H1 (cell line): ENCODE results near the gene NEK3.
"Not testable (repeated sequence)": the region's sequence is repeated elsewhere in the genome, so short reads cannot be mapped to it uniquely, and the experiment has no call there.

ENCODE experiments used
- CTCF ChIP-seq, 3 experiments: IDR thresholded peaks; 1 replicate in 2 of 3; 2 replicates in 1 of 3; pipeline versions ENCODE4 v1.5.1 to v1.6.1; 2011; ENCODE audit warnings: low read length in 3 of 3, mild to moderate bottlenecking in 3 of 3, inconsistent platforms in 2 of 3, low read depth in 1 of 3, moderate library complexity in 1 of 3; ENCODE audit not compliant: insufficient read depth in 1 of 3; ENCODE audit errors: control extremely low read depth in 1 of 3
- EP300 ChIP-seq, 2 experiments: IDR thresholded peaks; 1 replicate in 1 of 2; 2 replicates in 1 of 2; pipeline ENCODE4 v1.6.1; 2011 to 2012; ENCODE audit warnings: low read depth in 2 of 2, low read length in 2 of 2, mild to moderate bottlenecking in 2 of 2, borderline replicate concordance in 1 of 2, inconsistent platforms in 1 of 2, moderate library complexity in 1 of 2
- EZH2 ChIP-seq: fragments of 200-600 bp; sonication (generic); IDR thresholded peaks from 2 replicates; pipeline ENCODE4 v1.7.1; 2012; ENCODE audit warnings: low read depth, mild to moderate bottlenecking, moderate library complexity, low read length, inconsistent platforms; ENCODE audit not compliant: severe bottlenecking
- HDAC6 ChIP-seq: IDR thresholded peaks from one replicate; pipeline ENCODE4 v1.7.1; 2012; ENCODE audit warnings: low read depth, mild to moderate bottlenecking, inconsistent platforms, low read length, moderate library complexity
- POLR2A ChIP-seq, 2 experiments: IDR thresholded peaks; 1 replicate in 1 of 2; 2 replicates in 1 of 2; pipeline ENCODE4 v1.6.1; 2011; ENCODE audit warnings: low read depth in 2 of 2, low read length in 2 of 2, mild to moderate bottlenecking in 2 of 2; ENCODE audit errors: control extremely low read depth in 1 of 2
- RAD21 ChIP-seq, 2 experiments: IDR thresholded peaks in 1 of 2; conservative IDR thresholded peaks in 1 of 2; 2 replicates each; pipeline ENCODE4 v1.6.1; 2011; ENCODE audit warnings: low read depth in 2 of 2, low read length in 2 of 2, improper control_type of control experiment in 1 of 2, inconsistent platforms in 1 of 2, mild to moderate bottlenecking in 1 of 2, moderate library complexity in 1 of 2
- SIX5 ChIP-seq: IDR thresholded peaks from 2 replicates; pipeline ENCODE4 v1.6.1; 2011; ENCODE audit warnings: mild to moderate bottlenecking, low read depth, low read length
- YY1 ChIP-seq: IDR thresholded peaks from 2 replicates; pipeline ENCODE4 v1.6.1; 2011; ENCODE audit warnings: low read depth, mild to moderate bottlenecking, low read length

GRCh38 chr13:52084981-52085380 is 74.4 kb downstream of the NEK3 start:
- TF ChIP-seq CTCF (IDR thresholded peaks at IDR 0.05; ENCODE audit: control extremely low read depth in 1 of 3, insufficient read depth in 1 of 3, low read depth in 1 of 3, low read length in 3 of 3); RAD21 (IDR thresholded peaks at IDR 0.05 in 1 of 2, conservative IDR thresholded peaks at IDR 0.05 in 1 of 2; ENCODE audit: low read depth in 2 of 2, low read length in 2 of 2); SIX5; HDAC6; EP300 (IDR thresholded peaks at IDR 0.05; ENCODE audit: borderline replicate concordance in 1 of 2, low read depth in 2 of 2, low read length in 2 of 2); EZH2; POLR2A (IDR thresholded peaks at IDR 0.05; ENCODE audit: control extremely low read depth in 1 of 2, low read depth in 2 of 2, low read length in 2 of 2); YY1: not testable (repeated sequence)
